ENCODE data around the gene CD93.

CD93 gene

DNA sequence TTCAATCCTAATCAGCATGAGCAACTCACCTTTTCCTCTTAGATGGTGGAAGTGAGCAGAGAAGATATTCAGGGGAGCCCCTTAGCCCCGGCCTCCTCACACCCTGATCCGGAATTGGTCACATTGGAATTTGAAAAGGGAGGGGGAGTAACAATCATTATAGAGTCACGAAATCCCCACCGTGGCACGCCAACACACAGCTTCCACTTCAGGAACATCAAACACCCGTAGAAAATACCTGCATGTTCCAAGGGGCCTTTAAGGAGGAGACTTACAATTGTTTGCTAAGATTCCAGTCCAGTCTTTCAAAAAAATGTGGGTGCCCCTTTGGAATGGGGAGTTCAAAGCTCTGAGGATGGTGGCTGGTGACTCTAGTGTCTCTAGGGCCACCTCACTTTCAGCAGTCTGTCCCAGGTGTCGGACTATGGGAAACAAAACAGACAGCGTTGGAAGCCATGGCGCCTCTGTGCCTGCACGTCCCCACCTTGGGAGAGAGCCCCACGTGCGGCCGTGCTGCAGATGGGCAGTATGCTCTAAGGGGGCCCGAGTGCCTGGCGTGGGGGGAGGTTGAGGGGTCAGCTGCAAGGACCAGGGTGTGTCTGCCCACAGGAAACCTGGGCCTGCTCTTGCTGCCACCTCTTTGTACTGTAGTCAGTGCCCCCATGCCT lies 2.4 kb downstream of the CD93 start:
- DNase-seq, result no peak

DNA sequence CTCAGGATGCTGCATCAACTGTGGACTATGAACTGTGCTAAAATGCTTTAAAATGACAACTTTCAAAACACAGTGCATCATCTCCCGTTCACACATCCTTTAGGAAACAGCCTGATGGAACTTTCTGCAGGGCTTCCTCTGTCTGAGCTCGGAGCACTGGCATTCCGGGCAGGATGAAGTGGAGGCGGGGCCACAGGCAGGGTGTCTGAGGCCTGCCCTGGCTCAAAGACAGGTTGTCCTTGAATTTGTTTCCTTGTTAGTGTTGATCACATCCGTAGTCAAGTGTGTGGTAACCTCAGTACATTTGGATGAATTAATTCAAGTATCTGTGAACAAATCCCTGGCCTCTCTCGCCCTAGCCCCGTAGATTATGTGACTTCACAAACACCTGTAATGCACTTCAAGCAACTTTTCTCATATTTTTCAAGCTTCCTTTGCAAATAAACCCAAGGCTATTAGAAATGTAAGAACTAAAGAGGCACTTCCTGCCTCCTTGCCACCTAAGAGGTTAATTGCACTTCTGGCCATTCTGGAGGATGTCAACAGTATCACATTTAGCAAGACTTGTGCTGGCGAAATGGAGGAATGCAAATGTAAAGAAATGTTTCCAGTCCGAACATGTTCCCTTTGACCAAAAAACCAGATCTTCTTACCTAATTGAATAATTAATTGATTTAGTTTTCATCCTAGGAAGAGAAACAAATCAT lies 3.1 kb downstream of the CD93 start:
- no peak for DNase-seq

DNA sequence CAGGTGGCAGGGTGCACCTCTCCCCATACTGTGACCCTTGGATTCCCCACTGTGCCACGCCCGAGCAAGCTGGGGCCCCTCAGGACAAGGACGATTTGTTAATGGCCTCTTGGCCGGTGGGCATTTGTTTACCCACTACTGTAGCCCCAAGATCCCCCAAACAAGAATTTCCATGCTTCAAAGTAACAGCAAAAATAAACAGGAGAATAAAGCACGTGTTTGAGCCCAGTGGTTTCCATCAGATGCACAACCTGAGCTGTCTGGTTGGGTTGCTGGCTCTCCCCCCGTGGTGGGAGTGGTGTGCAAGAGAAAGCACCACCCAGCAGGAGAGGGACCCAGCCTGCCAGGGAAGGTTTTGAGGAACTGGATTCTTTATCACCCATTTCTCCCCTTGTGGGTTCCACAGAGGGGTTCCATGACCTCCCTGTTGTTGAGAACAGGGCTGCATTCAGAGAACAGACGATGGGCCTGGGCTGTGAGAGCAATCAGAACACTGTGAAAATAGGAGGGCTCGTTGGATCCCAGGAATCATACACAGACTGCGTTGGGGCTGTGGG lies 4.8 kb downstream of the CD93 start:
- no peak for DNase-seq

DNA sequence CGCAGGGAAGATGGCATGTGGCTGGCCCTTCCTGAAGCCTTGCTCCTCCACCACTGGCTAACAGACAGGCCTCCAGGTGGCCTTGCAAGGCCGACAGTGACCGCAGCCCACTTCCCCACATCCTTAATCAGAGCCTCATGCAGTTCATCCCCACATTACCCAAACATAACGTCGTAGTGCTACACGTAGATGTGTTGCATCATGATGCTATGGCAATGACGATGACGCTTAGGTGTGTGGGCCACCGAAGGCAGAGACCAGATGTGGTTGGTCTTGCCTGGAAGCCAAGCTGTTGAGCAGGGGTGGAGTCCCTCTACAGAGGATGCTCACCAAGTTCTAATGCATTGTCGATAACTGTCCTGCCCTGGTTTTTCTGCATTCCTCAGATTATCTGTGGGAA lies 5.6 kb downstream of the CD93 start:
- no peak for DNase-seq

DNA sequence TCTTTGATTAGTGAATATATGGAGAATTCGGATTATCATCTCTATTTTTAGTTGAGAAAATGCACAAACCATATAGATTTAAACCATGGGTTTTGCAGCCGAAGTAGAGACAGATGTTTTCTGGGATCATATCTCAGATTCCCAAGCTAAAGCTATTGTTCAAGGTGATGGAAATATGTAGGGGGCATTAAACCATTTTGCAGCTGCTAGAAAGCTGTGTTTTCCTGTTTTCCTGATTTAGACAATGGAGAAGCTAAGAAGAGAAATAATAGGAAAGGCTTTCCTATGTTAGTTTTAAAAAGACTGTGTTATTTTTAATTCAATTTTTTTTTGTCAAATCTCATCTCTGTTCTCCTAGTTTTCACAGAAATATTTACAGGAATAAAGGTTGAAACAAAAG lies 6.2 kb downstream of the CD93 start:
- no peak for DNase-seq

DNA sequence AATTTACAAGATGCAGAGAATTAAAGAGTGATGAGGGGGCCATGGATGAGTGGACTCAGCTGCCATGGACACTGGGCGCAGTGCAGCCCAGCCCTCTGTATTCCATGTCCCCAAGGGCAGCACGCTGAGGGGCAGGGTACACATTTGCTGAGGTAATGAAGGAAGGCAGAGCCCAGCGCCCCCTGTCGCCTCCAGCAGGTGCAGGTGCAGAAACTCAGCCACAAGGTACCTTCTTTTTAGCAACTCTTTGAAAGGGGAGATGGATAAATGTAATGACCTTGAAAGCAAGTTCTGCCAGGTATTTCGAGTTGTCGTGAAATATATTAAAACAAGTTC lies 7.1 kb downstream of the CD93 start:
- DNase-seq, result no peak

DNA sequence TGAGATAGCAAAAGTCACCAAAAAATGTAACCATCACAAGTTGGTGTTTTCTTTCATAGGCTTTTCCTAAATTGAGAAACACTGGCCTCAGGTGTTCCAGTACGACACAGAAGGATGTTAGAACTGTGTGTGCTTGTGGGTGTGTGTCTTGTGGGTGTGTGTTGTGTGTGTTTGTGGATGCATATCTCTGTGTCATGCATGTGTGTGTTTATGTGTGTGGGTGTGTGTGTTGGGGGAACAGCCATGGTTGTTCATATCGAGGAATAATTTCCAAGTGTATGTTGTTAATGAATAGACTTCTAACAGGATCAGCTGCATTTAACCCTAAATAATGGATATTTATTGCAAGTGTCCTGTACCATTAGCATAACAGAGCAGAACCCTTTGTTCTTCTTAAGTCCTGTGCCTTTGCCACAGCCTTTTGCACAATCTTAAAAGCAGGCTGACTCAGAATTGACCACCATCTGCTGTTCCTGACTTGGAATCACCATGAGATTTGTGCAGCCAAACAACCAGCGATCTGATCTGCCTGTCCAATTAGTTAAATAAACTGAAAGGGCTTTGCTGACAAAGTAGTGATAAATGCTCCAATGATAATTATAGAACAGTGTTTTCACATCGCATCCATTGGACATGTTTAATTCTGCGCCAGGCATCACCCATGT lies 7.6 kb downstream of the CD93 start:
- DNase-seq, result no peak

DNA sequence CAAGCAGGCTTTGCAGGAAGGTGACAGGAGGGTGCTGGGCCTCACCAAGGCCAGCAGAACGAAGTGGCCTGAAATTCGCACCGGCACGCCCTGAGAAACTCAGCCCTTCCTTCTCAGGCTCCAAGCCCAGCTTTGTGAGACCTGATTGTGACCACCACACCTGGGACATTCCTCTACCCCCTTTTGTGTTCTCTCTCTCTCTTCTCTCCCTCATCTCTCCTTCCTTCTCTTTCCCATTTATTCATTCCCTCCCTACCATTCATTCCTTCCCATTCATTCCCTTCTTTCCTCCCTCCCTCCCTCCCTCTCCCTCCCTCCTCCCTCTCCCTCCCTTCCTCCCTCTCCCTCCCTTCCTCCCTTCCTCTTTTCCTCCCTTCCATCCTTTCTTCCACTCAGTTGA lies 8.8 kb downstream of the CD93 start:
- no peak for DNase-seq

DNA sequence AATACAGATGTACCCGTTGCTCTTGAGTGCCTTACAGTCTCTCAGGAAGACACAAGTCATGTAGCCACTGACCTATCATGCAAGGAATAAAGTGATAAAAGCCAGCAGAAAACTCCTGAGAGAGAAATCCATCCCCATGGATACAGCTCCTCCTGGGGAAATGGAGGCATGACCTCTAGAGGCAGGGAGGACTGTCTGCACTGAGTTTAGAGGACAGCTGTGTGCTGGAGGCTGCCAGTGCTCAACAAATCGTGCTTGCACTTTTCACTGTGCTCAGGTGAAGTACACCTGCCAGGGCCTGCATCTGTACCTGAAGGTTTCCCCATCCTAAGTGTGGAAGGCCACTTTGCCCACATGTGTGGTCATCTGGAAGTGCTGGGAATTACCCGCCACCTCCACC lies 12.1 kb downstream of the CD93 start:
- no peak for DNase-seq

DNA sequence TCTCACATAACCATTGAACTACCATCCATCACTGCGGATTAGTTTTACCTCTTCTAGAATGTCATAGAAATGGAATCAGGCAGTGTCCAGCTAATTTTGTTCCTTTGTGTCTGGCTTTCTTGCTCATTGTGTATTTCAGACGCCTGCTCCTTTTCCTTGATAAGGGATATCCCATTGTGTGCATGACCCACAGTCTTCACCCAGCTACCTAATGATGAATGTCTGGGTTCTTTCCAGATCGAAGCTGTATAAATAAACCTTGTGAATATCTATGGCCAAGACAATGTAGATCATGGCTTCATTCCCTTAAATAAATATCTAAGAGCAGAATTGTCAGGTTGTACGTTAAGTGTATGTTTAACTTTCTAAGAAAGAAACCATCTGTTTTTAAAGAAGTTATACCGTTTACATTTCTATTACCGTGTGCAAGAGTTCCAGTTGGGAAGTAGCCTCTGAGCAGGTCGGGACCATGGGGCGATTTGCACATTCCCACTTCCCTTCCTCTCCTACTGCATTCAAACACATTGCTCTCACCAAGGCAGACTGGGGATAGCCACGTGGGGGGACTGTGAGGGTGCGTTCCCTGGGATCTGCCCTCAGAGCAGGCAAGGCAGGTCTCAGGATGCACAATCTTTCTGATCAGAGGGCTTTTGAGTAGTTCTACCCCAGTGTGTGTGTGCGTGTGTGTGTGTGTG lies 13.1 kb downstream of the CD93 start:
- no peak for DNase-seq

DNA sequence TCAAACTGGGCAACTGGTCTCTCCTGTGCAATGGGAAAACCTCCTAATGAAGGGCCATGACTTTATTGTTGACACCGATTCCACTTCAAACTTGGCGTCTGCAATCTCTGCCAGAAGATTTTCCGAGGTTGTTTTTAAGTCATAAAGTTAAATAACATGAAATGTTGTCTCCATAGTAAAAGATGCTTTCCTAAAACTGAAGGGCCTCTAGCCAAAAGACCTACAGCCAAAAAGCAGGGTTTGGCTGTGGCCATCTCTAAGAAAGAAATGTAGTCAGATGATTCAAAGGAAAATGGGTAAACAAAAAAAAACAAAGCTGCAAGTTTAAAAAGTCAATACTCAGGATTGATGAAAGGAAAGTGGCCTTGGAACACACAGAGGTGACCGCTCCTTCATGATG lies 14.1 kb downstream of the CD93 start:
- DNase-seq, result no peak

DNA sequence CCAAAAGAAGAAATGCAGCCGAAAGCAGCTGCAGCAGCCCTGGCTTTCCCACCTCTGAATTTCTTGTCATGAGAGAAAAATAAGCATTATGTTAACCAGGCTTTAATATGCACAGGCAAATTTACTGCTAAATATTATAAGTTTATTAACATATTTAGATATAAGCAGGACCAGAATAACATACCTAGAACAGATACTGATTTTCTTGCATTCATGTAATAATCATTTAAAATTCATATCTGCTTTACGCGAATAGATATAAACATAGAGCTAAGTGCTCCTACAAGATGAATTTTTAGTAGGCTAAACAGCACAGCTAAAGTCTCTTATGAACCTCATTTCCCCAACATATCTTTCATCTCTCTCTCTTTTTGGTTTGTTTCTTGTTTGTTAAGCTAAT lies 14.7 kb downstream of the CD93 start:
- DNase-seq, result no peak

DNA sequence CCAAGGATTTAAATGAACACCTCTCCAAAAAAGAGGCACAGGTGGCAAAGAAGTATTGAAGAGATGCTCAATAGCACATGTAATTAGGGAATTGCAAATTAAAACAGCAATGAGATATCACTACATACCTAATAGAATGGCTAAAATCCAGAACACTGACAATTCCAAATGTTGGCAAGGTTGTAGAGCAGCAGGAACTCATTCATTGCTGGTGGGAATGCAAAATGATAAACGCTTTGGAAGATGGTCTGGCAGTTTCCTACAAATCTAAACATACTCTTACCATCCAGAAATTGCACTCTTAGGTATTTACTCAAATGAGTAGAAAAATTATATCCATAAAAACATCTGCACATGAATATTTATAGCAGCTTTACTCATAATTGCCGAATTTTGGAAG lies 17.0 kb downstream of the CD93 start:
- no peak for DNase-seq

DNA sequence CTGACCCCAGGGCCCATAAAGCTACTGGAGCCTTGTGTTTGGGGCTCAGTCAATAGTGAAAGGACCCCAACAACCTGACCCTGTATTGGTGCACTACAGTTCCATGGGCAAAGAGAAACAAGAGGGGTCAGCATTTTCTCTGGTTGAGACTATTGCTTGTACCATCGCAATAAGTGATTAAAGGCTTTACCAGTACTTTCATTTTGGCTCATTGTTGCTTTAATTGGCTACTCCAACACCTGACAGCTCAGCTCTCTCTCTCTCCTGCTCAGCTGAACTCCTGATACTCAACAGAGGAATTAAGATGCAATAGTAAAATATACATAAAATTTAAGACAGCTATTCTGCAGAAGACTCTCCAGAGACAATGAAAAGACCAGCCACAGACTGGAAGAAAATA lies 17.8 kb downstream of the CD93 start:
- no peak for DNase-seq

DNA sequence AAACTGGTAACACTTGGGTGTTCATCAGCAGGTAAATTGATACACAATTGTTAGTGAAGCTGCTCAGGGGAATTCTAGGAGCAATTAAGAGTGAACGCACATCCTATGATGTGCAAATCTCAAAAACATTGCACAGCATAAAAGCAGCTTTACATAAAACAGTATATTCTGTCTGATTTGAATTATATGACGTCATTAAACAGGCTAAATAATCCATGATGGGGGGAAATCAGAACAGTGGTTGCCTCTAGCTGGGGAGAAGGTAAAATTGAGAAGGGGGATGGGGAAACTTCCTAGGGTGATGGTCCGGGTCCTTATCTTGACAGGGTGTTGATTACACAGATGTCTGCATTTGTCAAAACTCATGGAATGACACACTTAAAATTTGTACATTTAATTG lies 19.4 kb downstream of the CD93 start:
- DNase-seq, result no peak

DNA sequence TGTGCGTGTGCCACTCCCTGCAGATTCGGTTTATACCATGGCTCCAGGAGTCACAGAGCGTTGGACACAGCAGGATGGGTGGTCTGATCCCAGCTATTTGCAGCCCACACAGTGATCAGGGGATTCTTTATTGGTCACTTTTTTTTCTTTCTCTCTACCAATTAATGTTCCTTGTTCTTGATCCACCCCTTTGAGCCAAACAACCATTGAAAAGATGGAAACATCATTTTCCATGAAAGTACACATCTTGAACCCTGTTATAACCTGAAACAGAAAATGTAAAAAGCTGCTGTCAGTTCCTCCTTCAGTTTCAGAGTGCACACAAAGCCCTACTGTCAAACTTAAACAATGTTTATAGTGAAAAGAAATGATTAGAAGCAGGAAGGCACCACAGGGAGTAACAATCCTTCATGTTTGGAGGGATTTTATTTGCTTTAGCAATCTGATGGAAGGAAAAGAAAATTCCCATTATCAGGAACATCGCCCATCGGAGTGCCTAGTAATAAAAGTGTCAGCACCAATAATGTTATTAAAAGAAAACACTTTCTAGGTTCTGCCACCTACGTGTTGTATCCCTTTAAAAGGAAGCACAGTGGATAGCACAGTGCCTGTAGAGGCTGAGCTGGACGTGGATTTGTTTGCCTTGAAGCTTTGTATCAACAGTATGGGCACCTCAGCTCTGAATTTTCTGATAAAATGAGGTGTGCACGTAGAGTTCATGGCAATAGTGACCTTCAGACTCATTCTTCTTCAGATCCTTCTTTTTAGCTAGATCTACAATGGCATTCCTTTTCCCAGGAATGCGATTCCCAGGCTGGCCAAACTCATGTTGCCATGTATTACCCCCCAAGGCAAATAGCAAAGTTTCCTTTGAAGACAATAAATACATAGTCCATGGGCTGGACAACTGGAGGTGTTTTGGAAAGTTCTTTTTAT lies 20.6 kb downstream of the CD93 start:
- no peak for DNase-seq

DNA sequence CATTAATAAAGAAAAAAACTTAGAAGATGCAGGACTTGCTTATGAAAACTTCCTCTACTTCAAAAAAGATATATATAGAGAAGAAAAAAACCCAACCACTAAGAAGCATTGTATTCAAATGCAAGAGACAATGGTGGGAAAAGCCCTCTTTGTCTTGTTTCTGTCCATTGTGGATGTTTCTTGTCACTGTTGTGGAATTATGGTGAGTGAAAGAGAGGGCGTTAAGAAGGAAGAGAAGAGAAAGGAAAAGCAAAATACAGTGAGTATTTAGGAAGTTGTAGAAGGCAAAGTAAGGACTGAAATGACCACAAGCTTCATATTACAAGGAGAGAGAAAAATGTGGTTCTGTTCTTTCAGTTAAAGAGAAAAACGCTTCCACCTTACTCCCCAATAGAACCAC lies 22.5 kb downstream of the CD93 start:
- DNase-seq, result no peak

DNA sequence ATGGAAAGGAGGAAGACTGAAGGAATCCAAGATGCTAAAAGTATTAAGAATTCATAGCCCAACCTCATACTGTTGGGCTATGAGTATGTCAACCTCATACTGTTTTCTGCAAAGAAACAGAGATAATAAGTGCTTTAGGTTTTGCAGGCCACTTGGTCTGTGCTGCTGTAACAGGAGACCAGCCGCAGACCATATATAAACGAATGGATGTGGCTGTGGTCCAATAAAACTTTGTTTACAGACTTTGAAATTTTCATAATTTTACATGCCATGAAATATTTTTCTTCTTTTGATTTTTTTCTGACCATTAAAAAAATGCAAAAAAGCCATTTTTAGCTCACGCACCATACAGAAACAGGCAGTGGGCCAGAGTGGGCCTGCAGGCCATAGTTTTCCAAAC lies 23.0 kb downstream of the CD93 start:
- DNase-seq, result no peak

DNA sequence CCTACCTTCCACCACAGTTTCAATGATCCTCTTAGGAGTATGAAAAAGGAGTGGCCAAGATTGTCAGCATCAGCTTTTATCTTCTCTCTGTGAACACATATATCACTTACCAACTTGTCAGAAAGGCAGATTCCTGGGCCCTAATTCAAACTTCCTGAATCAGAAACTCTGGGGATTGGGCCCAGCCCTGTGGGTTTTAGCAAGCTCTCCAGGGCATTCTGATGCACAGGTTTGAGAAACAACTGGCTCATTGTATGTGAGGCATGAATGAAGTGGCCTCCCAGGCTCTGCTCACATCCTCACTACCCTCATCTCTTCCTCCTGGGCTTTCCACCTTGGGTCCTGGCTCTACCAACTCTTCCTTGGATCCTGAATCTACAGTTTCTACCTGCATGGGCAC lies 23.5 kb downstream of the CD93 start:
- DNase-seq, result no peak

DNA sequence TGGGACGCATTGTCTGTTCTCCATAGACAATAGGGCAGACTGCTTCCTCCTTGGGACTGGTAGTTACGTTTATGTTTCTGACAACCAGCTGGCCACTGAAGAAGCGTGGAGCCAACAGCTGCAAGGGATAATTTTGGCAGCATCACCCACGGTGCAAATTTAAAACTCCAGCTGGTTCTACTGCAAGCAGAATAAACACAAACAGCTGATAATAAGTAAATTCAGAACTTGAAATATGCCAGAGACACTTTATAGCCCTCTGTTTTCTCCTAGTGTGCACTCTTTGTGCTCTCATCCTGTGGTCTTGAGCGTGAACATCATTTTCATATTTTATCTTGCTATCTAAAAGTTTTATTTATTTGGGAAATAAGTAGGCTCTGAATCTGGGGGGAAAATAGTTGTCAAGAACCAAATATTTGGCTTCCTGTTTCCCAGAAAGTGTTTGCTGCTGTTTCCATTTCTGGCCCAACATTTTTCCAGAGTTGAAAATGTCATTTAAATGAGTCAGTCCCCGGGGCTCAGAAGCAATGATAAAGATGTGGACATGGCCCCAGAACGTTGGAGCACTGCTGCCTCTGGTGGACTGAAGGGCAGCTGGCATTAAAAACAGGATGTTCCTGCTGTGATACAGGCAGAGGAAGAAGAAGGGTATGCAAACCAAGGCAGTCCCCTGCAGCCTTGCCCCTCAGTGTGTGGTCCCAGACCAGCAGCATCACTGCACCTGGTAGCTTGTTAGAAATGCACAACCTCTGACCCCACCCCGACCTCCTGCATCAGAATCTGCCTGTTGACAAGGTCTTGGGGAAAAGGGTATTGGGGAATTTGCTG lies 24.2 kb downstream of the CD93 start:
- DNase-seq, result no peak

DNA sequence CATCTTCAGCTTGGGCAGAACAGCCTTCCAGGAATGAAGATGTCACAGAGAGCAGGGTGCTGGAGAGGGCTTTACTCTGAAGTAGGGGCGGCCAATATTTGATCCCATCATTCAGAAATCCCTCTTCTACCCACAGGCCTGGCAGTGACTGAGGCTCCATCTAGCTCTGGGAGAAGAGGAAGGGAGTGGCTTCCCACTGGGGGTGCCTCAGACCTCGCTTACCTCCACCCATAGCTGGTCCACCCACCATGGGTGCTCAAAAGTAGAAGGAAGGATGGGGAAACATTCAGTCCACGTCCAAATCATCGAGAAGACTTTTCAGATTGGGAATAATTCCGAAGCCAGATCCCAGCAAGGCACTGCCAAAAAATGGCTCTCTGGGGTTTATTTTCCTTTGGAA lies 24.9 kb downstream of the CD93 start:
- DNase-seq, result no peak

DNA sequence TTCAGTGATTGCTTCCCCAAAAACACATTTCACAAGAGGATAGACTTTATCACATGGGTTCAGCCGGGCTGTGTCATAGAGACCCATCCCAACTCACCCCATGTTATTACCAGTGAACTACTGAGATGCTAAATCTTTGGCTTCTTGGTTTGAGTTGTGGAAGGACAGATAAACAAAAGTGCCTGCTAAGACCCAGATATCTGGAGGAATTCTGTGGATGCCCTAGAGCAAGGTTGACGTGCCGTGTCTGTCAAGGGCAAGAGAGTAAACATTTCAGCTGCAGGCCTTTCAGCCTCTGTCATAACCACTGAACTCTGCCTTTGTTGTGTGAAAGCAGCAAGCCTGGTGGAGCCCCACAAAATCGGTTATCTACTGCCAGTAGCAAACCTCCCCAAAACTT lies 25.5 kb downstream of the CD93 start:
- DNase-seq, result no peak

Measured in CD4-positive, alpha-beta T cell treated with Interleukin-21 for 1 hour (primary cell).